T47D (cell line): ENCODE results near the gene PTGER4.
"Not testable (repeated sequence)": the region's sequence is repeated elsewhere in the genome, so short reads cannot be mapped to it uniquely, and the experiment has no call there.

ENCODE experiments used
- DNase-seq, 2 experiments: peaks; one replicate each; pipeline versions ENCODE4 v3.0.0 to v3.0.0-alpha.2; 2011 to 2012; ENCODE audit warnings: low read depth in 1 of 2, low spot score in 1 of 2
- JUND ChIP-seq: IDR thresholded peaks from 2 replicates; pipeline ENCODE4 v1.6.1; 2012; ENCODE audit warnings: low read depth
- in situ Hi-C: cut with HindIII; loops from 2 replicates; pipeline ENCODE4 v1.10.0; 2016; ENCODE audit warnings: low sequenced_read_pairs, low pct_unique_long_range_greater_than_20kb

The PTGER4 gene

DNA sequence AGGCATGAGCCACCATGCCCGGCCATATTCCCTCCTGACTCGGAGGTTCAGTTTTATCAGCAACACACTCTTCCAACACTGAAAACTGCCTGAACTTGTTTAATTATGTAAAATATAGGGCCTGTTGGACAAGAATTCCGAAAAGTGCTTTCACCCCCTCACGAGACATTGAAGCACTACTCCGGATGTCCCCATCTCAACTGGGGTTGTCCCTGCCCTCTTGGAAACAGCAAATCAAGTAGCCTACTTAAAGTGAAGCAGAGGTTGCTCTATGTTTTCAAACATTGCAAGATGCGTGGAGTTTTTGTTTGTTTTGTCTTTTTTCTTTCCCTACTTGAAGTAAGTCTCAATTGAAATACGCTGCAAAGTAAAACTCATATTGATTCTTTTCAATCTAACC is 7.6 kb downstream of the PTGER4 start:
- TF ChIP-seq JUND = no peak
- DNase-seq = no peak
- in situ Hi-C loops = no loop called here

DNA sequence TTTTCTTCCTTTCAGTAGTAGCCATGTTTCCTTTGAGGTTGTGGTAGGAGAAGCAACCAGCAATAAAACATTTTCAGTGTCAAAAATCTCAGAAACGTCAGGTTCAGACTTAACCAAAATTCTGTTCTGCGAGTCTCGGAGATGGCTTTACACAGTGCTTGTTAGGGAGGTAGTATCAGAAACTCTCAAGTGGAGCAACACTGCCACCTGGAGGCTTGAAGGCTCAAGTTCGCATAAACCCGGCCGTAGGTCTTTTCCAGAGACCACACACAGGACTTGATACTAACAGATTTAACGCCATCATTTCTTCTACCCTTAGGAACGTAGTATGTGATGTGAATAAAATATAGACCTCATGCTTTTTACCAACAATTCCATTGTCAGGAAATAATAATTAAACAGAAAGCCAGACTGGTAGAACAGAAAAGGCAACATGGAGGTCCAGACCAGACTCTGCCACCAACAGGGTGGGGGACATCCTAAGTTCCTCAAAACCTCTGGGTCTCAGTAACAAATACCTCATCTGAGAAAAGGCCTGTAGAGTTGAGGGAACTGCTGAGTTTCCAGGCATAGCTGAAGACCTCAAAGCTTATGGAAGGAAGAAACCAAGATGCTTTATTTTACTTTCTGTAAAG is 8.5 kb downstream of the PTGER4 start:
- peak; percentile 67 to 91 for DNase-seq
- in situ Hi-C loops = no loop called here
- no peak for TF ChIP-seq JUND

DNA sequence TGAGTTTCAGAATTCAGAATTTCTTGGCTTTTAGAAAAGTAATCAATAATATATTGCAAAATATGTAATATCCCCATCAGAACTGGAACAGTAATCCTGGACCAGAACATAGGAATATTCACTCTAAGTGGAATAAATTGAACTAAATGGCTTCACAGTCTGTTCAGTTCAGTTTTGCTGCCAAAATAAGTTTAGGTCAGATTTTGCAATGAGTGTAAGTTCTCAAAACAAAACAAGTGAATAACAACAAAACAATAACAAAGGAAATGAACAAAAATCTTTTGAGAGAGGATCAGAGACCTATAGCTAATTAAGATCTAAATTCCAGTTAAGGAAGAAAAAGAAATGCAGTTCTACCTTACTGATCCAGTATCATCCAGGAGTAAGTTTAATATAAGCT is 9.3 kb downstream of the PTGER4 start:
- TF ChIP-seq JUND = no peak
- in situ Hi-C loops = no loop called here
- no peak for DNase-seq

DNA sequence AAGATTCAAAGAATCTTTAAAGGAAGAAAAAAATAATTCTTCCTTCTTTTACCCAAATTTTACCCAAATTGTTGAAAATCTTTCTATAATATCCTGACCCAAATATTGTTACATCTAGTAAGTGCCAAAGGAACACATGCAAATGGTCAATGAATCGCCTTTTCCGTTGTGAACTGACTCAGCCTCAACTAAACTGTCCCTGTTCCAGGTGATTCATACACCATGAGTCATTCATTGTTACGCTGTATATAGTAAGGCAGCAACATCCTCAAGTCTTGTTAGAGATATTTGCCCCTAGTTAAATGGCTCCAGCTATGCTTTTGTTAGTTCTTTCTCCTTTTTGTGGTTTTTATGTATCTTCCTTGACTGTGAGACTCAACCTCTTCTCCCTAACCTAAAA is 9.7 kb downstream of the PTGER4 start:
- peak; percentile 25; the same call in 1 of the 2 replicates for TF ChIP-seq JUND
- in situ Hi-C loops = no loop called here
- DNase-seq = peak in 1 of 2 experiments; percentile 51

DNA sequence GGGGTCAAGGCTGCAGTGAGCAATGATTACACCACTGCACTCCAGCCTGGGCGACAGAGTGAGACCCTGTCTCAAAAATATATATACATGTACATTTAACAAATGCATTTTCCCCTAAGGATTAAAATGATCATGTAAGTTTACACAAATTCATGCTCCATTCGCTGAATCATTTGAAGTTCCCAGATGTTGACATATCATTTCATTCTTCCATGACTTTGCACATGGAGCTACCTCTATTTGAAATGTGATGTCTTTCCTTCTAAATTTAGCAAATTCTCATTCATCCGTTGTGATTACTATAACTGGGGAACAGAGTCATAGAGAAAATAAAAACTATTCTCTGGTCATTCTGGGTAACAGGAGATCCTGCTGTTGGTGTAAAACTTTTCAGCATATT is 10.6 kb downstream of the PTGER4 start:
- in situ Hi-C loops = no loop called here
- TF ChIP-seq JUND = no peak
- DNase-seq = no peak

DNA sequence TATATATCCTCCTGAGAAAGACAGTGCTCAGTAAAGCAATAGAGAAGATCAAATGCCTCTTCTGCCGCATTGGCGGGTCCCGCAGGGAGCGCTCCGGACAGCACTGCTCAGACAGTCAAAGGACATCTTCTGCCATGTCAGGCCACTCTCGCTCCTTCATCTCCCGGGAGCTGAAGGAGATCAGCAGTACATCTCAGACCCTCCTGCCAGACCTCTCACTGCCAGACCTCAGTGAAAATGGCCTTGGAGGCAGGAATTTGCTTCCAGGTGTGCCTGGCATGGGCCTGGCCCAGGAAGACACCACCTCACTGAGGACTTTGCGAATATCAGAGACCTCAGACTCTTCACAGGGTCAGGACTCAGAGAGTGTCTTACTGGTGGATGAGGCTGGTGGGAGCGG is 12.2 kb downstream of the PTGER4 start:
- no peak for TF ChIP-seq JUND

DNA sequence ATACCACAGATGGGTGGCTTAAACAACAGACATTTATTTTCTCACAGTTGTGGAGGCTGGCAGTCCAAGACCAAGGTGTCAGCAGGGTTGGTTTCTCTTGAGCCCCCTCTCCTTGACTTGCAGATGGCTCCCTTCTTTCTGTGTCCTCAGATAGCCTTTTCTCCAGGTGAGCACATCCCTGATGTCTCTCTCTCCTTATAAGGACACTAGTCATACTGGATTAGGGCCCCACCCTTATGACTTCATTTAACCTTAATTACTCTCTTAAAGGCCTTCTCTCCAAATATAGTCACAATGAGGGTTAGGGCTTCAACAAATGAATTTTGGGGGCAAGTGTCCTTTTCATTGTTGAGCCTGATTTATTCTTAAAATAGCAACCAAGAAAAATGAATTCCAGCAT is 14.7 kb downstream of the PTGER4 start:
- in situ Hi-C loops = no loop called here
- DNase-seq = no peak
- no peak for TF ChIP-seq JUND

More for the DNA sequence above, 12.2 kb downstream of the PTGER4 start:
- no peak for DNase-seq
- in situ Hi-C loops = no loop called here

DNA sequence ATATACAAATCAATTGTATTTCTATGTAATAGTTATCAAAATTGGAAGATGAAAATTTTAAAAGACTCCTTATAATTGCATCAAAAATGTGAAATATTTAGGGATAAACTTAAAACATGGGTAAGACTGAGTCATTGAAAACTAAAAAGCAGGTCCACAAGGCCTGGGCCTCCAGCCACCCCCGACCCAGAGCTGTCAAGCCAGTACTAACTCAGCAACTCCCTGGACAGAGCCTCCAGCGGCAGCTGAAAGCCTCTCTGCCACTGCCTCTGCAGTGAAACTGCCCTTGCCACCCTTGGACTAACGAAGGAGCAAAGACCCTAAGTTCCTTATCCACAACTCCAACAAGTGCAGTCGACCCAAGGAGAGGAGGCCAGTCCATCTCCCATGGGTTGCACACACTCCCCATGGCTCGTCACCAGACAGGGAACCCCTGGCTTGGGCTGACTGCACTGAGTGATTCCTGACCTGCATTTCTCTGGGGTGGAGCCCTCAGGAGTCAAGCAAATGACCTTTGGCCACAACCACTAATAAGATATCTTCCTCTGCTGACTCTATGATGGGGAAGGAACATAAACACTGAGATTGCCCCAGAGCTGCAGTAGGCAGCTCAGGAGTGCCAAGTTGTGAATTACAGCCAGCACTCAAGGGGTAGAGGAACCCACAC is 20.5 kb downstream of the PTGER4 start:
- no peak for DNase-seq
- no peak for TF ChIP-seq JUND
- in situ Hi-C loops = no loop called here

DNA sequence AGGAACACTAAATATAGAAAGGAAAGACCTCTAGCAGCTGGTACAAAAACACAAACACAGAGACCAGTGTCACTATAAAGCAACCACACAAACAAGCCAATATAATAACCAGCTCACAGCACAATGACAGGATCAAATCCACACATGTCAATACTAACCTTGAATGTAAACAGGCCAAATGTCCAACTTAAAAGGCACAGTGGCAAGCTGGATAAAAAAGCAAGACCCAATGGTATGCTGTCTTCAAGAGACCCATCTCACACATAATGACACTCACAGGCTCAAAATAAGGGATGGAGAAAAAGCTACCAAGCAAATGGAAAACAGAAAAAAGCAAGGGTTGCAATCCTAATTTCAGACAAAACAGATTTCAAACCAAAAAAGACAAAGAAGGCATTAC is 22.3 kb downstream of the PTGER4 start:
- in situ Hi-C loops, DNase-seq: not testable (repeated sequence)

DNA sequence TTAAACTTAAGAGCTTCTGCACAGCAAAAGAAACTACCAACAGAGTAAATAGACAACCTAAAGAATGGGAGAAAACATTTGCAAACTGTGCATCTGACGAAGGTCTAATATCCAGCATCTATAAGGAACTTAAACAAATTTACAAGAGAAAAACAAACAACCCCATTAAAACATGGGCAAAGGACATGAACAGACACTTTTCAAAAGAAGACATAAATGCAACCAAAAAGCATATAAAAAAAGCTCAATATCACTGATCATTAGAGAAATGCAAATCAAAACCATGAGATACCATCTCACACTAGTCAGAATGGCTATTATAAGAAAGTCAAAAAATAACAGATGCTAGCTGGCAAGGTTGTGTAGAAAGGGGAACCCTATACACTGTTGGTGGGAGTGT is 25.8 kb downstream of the PTGER4 start:
- DNase-seq, in situ Hi-C loops: not testable (repeated sequence)

DNA sequence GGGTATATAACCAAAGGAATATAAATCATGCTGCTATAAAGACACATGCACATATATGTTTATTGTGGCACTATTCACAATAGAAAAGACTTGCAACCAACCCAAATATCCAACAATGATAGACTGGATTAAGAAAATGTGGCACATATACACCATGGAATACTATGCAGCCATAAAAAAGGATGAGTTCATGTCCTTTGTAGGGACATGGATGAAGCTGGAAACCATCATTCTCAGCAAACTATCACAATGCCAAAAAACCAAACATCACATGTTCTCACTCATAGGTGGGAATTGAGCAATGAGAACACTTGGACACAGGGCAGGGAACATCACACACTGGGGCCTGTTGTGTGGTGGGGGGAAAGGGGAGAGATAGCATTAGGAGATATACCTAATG is 30.9 kb downstream of the PTGER4 start:
- DNase-seq, in situ Hi-C loops: not testable (repeated sequence)

DNA sequence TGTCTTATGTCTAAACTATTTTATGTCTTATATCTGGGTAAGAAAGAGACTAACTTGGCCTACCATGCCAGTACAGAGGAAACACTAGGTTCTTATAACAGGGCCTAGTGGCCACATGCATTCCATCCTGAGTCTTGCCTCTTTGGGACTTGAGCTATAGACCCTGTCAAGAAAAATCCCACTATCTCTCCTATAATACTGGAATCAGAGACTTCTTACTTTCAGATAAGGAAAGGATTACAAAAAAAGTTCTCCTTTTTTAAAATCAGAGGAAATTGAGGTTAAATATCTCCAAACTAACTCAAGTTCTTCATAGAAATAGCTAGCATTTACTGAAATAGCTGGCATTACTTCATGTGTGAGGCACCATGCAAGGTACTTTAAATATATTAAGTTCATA is 34.3 kb downstream of the PTGER4 start:
- no peak for TF ChIP-seq JUND
- DNase-seq = no peak
- in situ Hi-C loops = no loop called here

DNA sequence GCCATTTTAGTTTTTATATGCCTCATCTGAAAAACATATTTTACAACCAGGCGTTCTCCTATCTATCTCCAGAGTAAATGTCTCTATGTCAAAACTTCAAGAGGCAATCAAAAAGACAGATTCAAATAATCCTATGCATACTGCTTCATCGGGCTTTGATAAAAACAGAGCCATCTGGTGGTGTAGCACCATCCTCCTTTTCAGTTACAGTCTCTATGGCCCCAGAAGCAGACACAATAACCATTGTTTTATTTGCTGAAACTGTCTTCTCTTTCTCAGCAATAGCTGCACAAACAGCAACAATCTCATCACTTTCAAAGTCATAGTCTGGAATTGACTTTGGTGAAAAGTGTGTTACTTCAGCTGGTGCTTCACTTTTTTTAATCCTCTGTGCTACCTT is 36.3 kb downstream of the PTGER4 start:
- TF ChIP-seq JUND = no peak
- peak; percentile 30 to 42 for DNase-seq
- in situ Hi-C loops = no loop called here

DNA sequence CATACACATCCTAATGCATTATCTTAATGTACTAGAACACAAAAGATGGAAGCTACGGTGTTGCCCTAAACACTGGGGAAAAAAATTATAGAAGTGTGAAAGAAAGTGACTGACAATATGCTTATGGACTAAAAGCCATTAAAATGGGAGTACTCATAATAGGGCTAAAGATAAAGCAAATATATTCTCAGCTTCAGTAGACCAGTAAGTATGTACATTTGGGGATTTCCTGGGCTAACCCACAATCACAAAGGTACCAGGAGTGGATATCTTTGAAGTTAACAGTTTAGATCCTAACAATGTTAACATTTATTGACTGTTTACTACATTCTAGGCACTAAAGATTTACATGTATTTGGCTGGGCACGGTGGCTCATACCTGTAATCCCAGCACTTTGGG is 36.9 kb downstream of the PTGER4 start:
- no peak for TF ChIP-seq JUND
- DNase-seq = no peak
- in situ Hi-C loops = no loop called here
